Neural crest cell (in vitro differentiated cells): ENCODE results near the gene CD36. TPM values are rescaled to one million over a fixed set of nuclear protein-coding genes. Genes with fewer than 3 reads are reported as not detected.
"Not testable (repeated sequence)": the region's sequence is repeated elsewhere in the genome, so short reads cannot be mapped to it uniquely, and the experiment has no call there.

Source experiments
- DNase-seq: peaks from one replicate; pipeline ENCODE4 v3.0.0; 2021; ENCODE audit warnings: low read depth, mixed read lengths, low spot score
- H3K27ac Mint-ChIP-seq: one replicate; pipeline ENCODE4 v1.8.0; 2021; ENCODE audit warnings: mild to moderate bottlenecking, mixed read lengths; ENCODE audit not compliant: unreplicated experiment
- H3K27me3 Mint-ChIP-seq: 2 replicates; pipeline ENCODE4 v1.8.0; 2021; ENCODE audit warnings: low read depth, mild to moderate bottlenecking, mixed read lengths
- H3K36me3 Mint-ChIP-seq: 2 replicates; pipeline ENCODE4 v1.8.0; 2021; ENCODE audit warnings: low read depth, mild to moderate bottlenecking, mixed read lengths
- H3K4me1 Mint-ChIP-seq: 2 replicates; pipeline ENCODE4 v1.8.0; 2021; ENCODE audit warnings: mixed read lengths
- H3K4me3 Mint-ChIP-seq: one replicate; pipeline ENCODE4 v1.8.0; 2021; ENCODE audit warnings: mild to moderate bottlenecking, mixed read lengths
- H3K9me3 Mint-ChIP-seq: 2 replicates; pipeline ENCODE4 v1.8.0; 2021; ENCODE audit warnings: mixed read lengths
- total RNA-seq: library from RNA; stranded (reverse); gene quantifications from 2 replicates; pipeline ENCODE4 v1.2.1, GENCODE V29; 2021
- TF ChIP-seq, protein P1 (sequence below): fragments of 200-600 bp; sonication (generic); conservative IDR thresholded peaks from 2 replicates; pipeline ENCODE4 v1.5.0; 2021; ENCODE audit warnings: antibody characterized with exemption, mild to moderate bottlenecking

Gene CD36
- total RNA-seq, 1 donor from 2014 or later = 0.40 TPM

DNA sequence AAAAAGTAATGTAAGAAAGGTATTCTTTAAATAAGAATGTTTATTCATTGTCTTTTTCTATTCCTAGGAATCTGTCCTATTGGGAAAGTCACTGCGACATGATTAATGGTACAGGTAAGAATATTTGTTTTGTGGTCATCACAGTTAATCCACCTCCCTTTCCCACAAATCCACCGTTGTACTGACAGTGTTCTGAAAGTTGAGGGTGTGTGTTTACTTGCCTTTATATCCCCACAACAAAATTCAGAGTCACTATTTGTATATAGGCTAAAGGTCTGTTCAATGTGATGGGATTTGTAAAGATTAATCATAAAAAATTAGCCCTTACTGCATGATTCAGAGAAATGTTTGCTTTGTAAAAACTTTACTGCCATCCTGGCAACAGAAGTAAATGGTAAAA lies 27.9 kb downstream of the CD36 start:
- Mint-ChIP-seq H3K27me3 (no peaks in the 10 kb centered on the region), H3K36me3 (no peaks in the 10 kb centered on the region), H3K4me3 (no peak overlapping the region), H3K4me1 (no peaks in the 10 kb centered on the region), H3K9me3 (no peaks in the 10 kb centered on the region), H3K27ac (no peak overlapping the region)
- TF ChIP-seq, protein P1, sequence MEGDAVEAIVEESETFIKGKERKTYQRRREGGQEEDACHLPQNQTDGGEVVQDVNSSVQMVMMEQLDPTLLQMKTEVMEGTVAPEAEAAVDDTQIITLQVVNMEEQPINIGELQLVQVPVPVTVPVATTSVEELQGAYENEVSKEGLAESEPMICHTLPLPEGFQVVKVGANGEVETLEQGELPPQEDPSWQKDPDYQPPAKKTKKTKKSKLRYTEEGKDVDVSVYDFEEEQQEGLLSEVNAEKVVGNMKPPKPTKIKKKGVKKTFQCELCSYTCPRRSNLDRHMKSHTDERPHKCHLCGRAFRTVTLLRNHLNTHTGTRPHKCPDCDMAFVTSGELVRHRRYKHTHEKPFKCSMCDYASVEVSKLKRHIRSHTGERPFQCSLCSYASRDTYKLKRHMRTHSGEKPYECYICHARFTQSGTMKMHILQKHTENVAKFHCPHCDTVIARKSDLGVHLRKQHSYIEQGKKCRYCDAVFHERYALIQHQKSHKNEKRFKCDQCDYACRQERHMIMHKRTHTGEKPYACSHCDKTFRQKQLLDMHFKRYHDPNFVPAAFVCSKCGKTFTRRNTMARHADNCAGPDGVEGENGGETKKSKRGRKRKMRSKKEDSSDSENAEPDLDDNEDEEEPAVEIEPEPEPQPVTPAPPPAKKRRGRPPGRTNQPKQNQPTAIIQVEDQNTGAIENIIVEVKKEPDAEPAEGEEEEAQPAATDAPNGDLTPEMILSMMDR = no peak
- no peak for DNase-seq

DNA sequence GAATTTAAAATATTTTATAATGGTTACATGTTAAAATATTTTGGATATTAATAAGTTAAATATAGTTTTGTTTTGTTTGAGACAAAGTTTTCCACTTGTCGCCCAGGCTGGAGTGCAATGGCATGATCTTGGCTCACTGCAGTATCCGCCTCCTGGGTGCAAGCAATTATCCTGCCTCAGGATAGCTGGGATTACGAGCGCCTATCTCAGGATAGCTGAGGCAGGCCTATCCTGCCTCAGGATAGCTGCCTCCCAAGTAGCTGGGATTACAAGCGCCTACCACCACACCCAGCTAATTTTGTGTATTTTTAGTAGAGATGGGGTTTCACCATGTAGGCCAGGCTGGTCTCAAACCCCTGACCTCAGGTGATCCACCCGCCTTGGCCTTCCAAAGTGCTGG lies 30.9 kb downstream of the CD36 start:
- H3K4me3 Mint-ChIP-seq, H3K27me3 Mint-ChIP-seq, DNase-seq, H3K4me1 Mint-ChIP-seq, H3K9me3 Mint-ChIP-seq, H3K36me3 Mint-ChIP-seq, H3K27ac Mint-ChIP-seq: not testable (repeated sequence)

DNA sequence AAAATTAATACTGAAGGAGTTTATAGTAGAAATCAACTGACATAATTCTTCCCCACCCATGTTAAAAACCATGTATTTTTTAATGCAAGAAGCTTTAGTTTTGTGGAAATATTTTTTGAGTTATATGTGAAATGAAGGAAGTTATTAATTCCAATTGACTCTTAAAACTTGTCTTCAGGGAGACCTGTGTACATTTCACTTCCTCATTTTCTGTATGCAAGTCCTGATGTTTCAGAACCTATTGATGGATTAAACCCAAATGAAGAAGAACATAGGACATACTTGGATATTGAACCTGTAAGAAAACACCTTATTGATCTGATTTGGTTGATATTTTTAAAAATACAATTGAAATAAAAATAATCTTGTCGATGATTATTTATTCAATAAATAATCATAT lies 33.3 kb downstream of the CD36 start:
- H3K27ac Mint-ChIP-seq = no peak overlapping the region
- no peaks in the 10 kb centered on the region for H3K36me3 Mint-ChIP-seq
- H3K4me1 Mint-ChIP-seq = no peaks in the 10 kb centered on the region
- TF ChIP-seq, protein P1 = no peak
- no peaks in the 10 kb centered on the region for H3K9me3 Mint-ChIP-seq
- H3K4me3 Mint-ChIP-seq = no peak overlapping the region
- no peaks in the 10 kb centered on the region for H3K27me3 Mint-ChIP-seq
- no peak for DNase-seq

DNA sequence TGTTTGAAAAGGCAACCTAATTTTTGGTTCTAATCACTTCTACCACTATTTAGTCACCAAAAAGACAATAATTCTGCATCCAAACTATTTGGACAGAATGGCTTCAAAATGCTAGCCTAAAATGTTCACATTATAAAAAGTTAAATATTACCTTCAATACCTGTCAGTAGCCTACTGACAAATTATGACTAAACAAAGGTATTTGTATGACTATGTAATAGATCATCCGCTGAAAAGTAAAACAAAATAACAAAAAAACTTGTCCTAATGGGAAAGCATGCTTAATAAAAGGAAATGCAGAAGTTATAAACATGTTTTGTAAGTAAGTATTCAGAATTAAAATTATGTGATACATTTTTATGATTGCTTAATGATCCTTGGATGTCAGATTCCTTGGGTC lies 36.6 kb downstream of the CD36 start:
- Mint-ChIP-seq H3K27me3 (no peaks in the 10 kb centered on the region), H3K4me1 (no peaks in the 10 kb centered on the region), H3K4me3 (no peak overlapping the region), H3K36me3 (no peaks in the 10 kb centered on the region), H3K9me3 (no peaks in the 10 kb centered on the region), H3K27ac (no peak overlapping the region)
- no peak for DNase-seq
- TF ChIP-seq, protein P1 = no peak

DNA sequence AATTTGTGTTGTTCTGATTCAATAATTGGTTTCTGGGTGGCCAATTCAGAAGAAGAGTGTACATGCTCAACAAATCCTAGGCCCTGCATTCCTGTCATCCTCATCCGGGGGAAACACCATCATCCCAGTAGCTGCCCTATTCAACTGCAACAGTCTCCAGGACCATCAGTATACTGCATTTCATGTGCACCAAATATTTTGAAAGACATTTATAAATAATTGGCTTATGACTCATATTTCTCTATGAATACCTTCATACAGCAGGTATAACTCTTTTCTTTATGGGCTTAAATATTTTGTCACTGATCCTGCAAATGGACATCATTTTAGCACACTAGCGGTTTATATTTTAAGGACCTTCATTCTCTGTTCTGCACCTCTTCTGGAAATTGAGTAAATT lies 38.0 kb downstream of the CD36 start:
- H3K4me3 Mint-ChIP-seq = no peak overlapping the region
- no peaks in the 10 kb centered on the region for H3K4me1 Mint-ChIP-seq
- TF ChIP-seq, protein P1 = no peak
- H3K36me3 Mint-ChIP-seq = no peaks in the 10 kb centered on the region
- no peak overlapping the region for H3K27ac Mint-ChIP-seq
- DNase-seq = no peak
- H3K9me3 Mint-ChIP-seq = no peaks in the 10 kb centered on the region
- no peaks in the 10 kb centered on the region for H3K27me3 Mint-ChIP-seq

DNA sequence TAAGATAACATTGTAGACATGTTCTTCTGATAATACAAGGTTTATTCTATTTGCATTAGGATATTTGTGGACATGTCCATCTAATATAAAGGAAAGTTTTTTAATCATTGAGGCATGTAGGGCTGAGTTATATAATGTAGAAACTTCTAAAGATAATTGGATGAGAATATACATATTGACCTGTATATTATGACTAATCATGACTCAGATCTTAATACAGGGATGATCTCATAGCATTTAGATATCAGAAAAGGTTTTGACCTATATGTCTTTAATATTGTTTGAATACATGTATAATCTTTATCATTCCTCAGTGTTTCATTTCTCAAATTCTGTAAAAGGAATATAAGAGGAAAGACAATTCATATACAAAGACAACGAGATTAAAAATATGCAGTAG lies 39.2 kb downstream of the CD36 start:
- Mint-ChIP-seq H3K4me1 (no peaks in the 10 kb centered on the region), H3K36me3 (no peaks in the 10 kb centered on the region), H3K27ac (no peak overlapping the region), H3K4me3 (no peak overlapping the region), H3K9me3 (no peaks in the 10 kb centered on the region), H3K27me3 (no peaks in the 10 kb centered on the region)
- TF ChIP-seq, protein P1 = no peak
- DNase-seq = no peak
